GM10248 (cell line): ENCODE measurements around the gene GPR153.

Source experiments
- CTCF ChIA-PET: fragments of 300-600 bp; sonication (Branson Sonifier 250); formaldehyde crosslinking; extraction: SDS; loops from one replicate; lab custom pipeline; 2021; ENCODE audit warnings: antibody characterized with exemption; lab: Yijun Ruan, JAX
- POLR2A ChIA-PET: fragments of 350-650 bp; sonication (Branson Sonifier 250); formaldehyde crosslinking; extraction: SDS; loops from one replicate; lab custom pipeline; 2020; ENCODE audit warnings: antibody characterized with exemption; lab: Yijun Ruan, JAX
- DNase-seq: peaks from one replicate; pipeline ENCODE4 v3.0.0; 2012; ENCODE audit errors: extremely low spot score
- TF ChIP-seq, protein P1 (sequence below): IDR thresholded peaks from 2 replicates; pipeline ENCODE4 v1.5.1; 2012; ENCODE audit warnings: mild to moderate bottlenecking, low read depth; ENCODE audit errors: extremely low read depth, missing control alignments, control extremely low read depth

Gene GPR153

DNA sequence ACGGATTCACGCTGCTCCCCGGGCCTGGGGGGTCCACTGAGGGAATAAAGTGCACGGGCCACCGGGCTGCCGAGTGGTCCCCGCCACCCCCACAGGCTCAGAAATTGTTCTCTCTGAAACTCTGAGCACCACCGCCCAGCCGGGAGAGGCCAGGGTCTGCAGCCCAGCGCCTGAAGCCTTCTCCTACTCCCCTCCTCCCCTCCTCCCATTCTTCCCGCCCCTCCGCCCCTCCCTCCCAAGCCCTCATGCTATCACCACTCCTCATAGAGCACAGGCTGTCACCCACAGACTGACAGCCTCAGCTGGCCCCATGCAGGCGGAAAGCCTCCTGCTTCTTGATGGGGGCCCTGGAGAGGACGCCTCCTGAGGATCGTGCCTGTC lies 707 bp upstream of the GPR153 start:
- ChIA-PET POLR2A (no interaction called here), CTCF (interaction anchor here (0.9 to 9.2 kb wide), 3 partner anchors 15 to 84 kb away, joined by 3 to 64 read pairs (median 4); no protein-coding TSS in a partner anchor)
- TF ChIP-seq, protein P1, sequence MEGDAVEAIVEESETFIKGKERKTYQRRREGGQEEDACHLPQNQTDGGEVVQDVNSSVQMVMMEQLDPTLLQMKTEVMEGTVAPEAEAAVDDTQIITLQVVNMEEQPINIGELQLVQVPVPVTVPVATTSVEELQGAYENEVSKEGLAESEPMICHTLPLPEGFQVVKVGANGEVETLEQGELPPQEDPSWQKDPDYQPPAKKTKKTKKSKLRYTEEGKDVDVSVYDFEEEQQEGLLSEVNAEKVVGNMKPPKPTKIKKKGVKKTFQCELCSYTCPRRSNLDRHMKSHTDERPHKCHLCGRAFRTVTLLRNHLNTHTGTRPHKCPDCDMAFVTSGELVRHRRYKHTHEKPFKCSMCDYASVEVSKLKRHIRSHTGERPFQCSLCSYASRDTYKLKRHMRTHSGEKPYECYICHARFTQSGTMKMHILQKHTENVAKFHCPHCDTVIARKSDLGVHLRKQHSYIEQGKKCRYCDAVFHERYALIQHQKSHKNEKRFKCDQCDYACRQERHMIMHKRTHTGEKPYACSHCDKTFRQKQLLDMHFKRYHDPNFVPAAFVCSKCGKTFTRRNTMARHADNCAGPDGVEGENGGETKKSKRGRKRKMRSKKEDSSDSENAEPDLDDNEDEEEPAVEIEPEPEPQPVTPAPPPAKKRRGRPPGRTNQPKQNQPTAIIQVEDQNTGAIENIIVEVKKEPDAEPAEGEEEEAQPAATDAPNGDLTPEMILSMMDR = no peak
- DNase-seq = no peak

DNA sequence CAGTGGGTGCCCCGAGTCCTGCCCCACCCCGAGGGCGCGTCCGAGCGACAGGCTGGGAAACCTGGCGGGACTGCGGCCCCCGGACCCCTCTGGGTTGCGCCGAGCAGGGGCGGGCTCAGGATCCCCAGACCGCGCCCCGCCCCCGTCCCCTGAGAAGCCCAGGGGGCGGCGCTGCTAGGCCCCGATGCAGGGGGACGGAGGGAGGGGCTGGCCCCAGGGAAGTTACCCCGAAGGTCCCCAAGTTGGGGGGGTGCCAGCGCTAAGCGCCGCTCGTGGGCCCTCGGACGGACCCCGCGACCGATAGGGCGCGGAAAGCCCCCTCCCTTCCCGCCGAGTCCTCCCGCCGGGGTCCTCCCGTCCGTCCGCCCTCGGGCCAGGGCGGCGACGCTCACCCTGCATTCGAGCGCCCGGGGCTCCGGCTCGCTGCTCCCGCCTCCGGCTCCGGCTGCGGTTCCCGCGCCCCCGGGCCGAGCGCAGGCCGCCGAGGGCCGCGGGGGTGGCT lies 414 bp downstream of the GPR153 start:
- TF ChIP-seq, protein P1 = no peak
- ChIA-PET POLR2A (no interaction called here), CTCF (interaction anchor here (1.3 to 9.2 kb wide), 2 partner anchors 14 to 83 kb away, joined by 4 to 64 read pairs; no protein-coding TSS in a partner anchor)
- DNase-seq = peak; percentile 58

DNA sequence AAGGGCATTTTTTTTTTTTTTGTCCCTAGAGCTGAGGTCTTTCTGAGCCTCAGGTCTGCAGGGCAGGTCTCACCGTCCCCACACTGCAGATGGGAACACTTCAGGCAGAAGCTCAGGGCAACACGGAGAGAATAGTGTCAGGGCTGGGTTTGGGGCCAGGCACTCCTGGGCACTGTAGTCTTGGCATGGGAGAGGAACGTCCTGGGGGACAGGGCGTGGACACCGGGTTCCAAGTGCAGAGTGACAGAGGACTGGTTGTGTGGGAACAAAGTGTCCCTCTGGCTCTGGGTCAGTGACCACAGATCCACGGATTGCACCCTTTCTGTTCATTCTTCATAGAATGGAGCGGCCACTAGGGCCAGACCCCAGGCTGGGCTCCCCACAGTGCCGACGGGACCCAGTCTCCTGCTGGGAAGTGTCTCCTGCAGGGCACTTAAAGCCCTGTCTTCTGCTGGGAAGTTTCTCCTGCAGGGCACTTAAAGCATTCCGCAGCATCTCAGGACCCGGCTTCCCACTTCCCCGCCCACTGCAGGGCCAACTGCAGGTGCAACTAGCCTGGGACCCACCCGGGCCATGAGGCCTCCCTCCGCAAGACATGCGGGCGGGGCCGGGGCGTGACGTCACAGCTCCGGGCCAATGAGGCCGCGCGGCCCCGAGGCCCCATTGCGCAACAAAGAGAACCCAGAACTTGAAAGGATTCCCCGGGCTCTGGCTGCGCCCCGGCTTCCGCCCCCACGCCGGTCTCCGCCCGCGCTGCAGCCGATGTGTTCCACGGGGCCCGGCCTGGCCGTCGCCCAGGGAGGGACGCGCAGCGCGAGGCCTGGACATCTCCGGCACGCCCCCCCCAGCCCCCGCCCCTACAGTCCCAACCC lies 1.2 kb downstream of the GPR153 start:
- DNase-seq = peak; percentile 90
- POLR2A ChIA-PET = no interaction called here
- TF ChIP-seq, protein P1 = no peak
- CTCF ChIA-PET = interaction anchor here (1.3 to 9.2 kb wide), 2 partner anchors 13 to 84 kb away, joined by 4 to 64 read pairs; no protein-coding TSS in a partner anchor

DNA sequence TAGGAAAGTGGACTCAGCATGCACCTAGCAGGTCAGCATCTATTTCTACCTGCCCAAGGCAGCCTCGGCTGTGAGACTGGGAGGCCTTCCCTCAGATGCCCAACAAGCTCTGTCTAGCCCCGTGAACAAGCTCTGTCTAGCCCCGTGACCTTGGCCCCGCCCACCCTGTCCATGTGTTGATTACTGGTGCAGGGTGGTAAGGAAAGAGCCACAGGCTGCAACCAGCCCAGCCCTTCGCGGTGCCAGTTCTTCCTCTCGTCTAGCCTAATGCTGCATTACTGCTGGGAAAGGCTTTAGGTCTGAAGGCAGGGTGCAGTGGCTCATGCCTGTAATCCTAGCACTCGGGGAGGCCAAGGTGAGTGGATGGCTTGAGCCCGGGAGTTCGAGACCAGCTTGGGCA lies 2.2 kb downstream of the GPR153 start:
- no peak for DNase-seq
- CTCF ChIA-PET = interaction anchor here (9.2 kb wide), 1 partner anchor 12 kb away, joined by 64 read pairs; no protein-coding TSS in a partner anchor
- TF ChIP-seq, protein P1 = no peak
- POLR2A ChIA-PET = interaction anchor here (1.0 kb wide), 1 partner anchor 10 kb away, joined by 3 read pairs; no protein-coding TSS in a partner anchor

DNA sequence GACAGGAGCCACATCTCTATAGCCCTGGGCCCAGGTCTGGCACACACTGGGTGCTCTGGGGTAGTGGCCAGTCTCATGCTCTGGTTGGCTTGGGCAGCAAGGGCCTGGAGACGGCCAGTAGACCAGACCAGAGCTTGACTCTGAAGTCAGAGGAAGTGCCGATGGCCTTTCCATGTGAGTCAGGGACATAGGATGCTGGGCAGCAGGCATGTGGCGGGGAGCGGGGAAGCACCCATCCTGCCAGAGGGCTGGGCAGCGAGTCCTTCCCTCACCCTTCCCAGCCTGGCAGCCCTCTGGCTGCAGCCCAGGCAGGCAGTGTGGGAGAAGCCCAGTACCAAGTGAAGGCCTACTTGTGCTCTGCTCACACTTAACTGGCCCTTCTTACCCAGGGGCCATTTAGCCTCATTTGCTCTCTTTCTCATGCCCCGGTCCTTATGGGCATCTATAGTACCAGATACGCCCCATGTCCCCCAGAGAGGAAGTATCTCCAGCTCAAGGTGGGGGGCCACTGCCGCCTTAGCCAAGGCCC lies 3.3 kb downstream of the GPR153 start:
- ChIA-PET CTCF (interaction anchor here (3.3 kb wide), 1 partner anchor 11 kb away, joined by 30 read pairs; no protein-coding TSS in a partner anchor), POLR2A (no interaction called here)
- TF ChIP-seq, protein P1 = no peak
- DNase-seq = no peak

DNA sequence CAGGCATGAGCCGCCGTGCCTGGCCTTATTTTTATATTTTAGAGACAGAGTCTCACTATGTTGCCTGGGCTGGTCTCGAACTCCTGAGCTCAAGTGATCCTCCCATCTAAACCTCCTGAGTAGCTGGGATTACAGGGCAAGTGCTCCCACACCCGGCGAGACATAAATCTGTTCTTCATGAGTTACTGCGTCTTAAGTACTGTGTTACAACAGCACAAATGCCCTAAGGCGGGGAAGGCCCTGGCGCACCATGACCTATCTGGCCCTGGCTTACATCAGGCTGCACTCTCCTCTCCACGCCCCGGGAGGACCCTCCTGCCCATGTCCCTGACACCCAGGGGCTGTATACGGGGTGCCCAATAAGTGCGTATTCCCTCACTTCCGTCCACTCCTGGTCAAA lies 4.3 kb downstream of the GPR153 start:
- POLR2A ChIA-PET = no interaction called here
- TF ChIP-seq, protein P1 = no peak
- CTCF ChIA-PET = interaction anchor here (3.3 kb wide), 1 partner anchor 10 kb away, joined by 30 read pairs; no protein-coding TSS in a partner anchor
- DNase-seq = no peak
